ENCODE measurements around the gene SH2D4B. TPM values are rescaled to one million over a fixed set of nuclear protein-coding genes. Genes with fewer than 3 reads are reported as not detected.
A peak's percentile ranks its signal among the peaks of the same experiment; 100 is the strongest.

SH2D4B gene
- total RNA-seq = 0.43 TPM
- long read RNA-seq = 0 reads

DNA sequence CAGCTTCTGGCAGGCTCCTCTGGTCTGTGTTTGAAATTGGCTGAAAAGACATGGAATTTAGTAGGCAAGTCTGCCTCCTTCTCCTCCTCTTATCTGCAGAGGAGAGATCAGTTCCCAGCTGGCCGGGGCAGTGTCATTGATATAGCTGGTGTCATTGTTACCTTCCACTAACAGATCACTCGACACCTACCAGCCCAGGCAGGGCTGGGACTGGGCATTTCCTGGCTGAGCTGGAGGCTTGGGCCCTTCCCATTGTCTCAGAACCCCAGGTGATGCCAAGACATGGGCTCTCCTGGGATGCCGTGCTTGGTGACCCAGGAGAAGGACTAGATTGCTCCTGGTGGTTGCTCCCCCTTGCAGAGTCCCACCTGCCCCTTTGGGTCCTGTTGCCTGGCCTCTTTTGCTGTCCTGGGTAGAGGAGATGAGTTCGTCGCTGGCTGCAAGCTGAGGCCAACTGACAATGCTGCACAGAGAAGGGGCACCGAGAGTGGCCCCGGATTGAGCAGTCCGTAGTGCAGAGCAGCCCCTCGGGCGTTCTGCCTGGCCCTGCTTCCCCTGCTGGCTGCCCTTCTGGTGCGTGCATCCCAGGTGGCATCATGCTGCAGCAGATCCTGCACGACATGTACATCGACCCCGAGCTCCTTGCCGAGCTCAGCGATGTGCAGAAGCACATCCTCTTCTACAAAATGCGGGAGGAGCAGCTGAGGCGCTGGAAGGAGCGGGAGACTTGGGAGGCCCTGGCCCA lies at the start of gene SH2D4B:
SH2D4B (plus strand) TSS at position 167 of the 745 bp plus-strand sequence; CDS start at position 597, 430 bp downstream.
- H3K36me3 ChIP-seq = no peaks in the 10 kb centered on the region
- DNase-seq = no peak
- H3K27me3 ChIP-seq = no peaks in the 10 kb centered on the region
- TF ChIP-seq, protein P1, sequence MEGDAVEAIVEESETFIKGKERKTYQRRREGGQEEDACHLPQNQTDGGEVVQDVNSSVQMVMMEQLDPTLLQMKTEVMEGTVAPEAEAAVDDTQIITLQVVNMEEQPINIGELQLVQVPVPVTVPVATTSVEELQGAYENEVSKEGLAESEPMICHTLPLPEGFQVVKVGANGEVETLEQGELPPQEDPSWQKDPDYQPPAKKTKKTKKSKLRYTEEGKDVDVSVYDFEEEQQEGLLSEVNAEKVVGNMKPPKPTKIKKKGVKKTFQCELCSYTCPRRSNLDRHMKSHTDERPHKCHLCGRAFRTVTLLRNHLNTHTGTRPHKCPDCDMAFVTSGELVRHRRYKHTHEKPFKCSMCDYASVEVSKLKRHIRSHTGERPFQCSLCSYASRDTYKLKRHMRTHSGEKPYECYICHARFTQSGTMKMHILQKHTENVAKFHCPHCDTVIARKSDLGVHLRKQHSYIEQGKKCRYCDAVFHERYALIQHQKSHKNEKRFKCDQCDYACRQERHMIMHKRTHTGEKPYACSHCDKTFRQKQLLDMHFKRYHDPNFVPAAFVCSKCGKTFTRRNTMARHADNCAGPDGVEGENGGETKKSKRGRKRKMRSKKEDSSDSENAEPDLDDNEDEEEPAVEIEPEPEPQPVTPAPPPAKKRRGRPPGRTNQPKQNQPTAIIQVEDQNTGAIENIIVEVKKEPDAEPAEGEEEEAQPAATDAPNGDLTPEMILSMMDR (IDR thresholded peaks at IDR 0.05) = no peak
- no peak for ATAC-seq
- H3K27ac ChIP-seq = no peak within 1 kb of the TSS
- no peaks in the 10 kb centered on the region for H3K9me3 ChIP-seq
- intact Hi-C loops (cut with DNase I) = no loop called here
- no peak within 1 kb of the TSS for H3K4me3 ChIP-seq
- H3K4me1 ChIP-seq = peaks cover 11% of the 10 kb centered on the region

DNA sequence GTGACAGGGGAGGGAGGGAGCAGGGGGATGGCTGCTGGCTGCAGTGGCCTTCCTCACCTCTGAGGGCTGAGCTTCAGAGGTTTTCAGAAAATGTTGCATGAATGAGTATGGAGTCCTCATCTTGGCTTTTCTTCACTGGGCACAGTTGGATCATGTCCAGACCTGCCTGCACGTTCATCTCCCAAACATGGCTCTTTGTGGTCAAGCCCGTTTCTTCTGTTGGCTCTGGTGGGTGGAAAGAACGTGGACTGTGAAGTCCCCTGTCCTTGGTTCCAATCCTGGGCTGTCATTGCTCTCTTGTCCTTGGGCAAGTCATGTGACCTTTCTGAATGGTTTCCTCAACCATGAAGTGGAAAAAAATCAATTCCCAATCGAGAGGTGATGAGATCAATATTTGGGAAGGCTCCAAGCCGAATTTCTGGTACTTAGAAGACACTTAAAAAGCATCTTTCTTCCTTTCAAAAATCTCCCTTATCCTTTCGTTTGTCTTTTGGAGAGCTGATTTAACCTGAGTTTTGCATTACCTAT lies 49.1 kb upstream of the SH2D4B start:
- ATAC-seq = no peak
- Histone ChIP-seq H3K36me3 (peaks cover 21% of the 10 kb centered on the region), H3K27me3 (no peaks in the 10 kb centered on the region), H3K4me1 (peaks cover 91% of the 10 kb centered on the region), H3K4me3 (no peak overlapping the region), H3K9me3 (no peaks in the 10 kb centered on the region), H3K27ac (peak overlapping the region; percentile 43)
- intact Hi-C loops (cut with DNase I) = no loop called here
- TF ChIP-seq, protein P1 (IDR thresholded peaks at IDR 0.05) = no peak
- DNase-seq = peak; percentile 36

DNA sequence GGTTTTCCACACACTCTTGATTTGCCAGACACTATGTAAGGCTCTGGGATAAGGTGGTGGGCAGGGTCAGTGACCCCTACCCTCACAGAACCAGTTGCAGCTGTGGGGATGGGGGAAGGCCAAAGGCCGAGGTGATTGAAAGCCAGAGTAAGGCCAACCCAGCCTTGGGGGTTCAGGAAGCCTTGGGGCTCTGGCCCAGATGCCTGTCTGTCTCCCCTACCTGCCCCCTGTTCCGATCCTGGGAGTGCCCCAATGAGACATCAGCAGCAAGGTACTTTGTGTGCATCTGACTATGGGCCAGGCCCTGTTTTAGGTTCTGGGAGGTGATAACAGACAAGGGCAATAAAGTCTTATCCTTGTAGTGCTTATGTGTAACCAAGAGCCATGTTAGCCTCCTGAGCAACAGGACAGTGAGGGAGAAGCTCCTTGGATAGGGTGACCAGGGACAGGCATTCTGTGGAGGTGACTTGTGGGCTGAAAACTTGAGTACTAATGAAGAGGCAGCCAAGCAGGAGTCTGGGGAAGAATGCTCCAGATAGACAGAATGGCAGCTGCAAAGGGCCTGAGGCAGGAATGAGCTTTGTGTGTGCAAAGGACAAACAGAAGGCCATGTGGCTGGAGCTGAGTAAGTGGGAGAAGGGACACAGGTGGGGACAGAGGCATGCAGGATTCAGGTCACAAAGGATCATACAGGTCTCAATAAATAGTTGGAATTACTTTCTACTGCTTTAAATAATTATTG lies 48.2 kb upstream of the SH2D4B start:
- Histone ChIP-seq H3K27ac (no peak overlapping the region), H3K4me3 (no peak overlapping the region), H3K27me3 (no peaks in the 10 kb centered on the region), H3K9me3 (no peaks in the 10 kb centered on the region), H3K4me1 (peaks cover 91% of the 10 kb centered on the region), H3K36me3 (peaks cover 21% of the 10 kb centered on the region)
- intact Hi-C loops (cut with DNase I) = no loop called here
- DNase-seq (peak; percentile 30), ATAC-seq (no peak)
- TF ChIP-seq, protein P1 (IDR thresholded peaks at IDR 0.05) = no peak

DNA sequence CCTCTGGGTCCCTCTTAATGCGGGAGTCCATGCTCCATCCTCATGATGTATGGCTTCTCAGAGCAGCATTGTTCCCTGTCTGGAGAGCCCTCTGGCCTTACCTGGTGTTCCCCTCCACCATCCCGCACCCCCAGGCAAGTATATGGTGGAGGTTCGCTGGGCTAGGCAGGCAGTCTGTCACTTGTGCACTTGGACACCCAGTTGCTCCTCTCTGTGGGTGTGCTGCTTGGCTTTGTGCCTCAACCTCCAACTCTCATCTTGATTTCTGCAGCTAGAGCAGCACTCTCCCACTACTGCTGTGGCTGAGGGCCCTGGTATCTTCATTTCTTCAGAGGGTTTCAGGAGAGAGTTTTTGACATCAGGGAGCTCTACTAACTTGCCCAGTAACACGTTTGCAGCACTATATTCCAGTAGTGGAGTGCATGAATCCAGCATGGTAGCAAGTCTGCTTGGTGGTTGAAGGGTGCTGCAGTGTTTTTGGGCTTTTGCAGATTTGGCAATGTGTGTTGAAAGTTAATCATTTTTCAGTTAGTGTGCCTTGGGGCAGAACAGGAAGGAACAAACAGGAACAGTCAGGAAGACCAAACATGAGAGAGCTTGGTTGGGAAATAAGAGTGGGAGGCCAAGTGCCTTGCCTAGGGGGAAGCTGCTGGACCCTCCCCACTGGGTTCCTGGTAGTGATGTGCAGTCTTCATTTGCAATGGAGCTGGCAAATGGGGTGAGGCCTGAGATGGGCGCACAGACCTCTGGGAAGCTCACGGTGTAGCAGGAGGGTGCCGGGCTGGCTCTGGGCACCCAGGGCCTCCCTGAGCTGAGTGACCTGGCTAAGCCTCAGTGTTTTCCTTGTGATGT lies 46.2 kb upstream of the SH2D4B start:
- TF ChIP-seq, protein P1 (IDR thresholded peaks at IDR 0.05) = no peak
- Histone ChIP-seq H3K9me3 (no peaks in the 10 kb centered on the region), H3K36me3 (peaks cover 21% of the 10 kb centered on the region), H3K4me3 (no peak overlapping the region), H3K4me1 (peaks cover 90% of the 10 kb centered on the region), H3K27ac (peak overlapping the region; percentile 68), H3K27me3 (no peaks in the 10 kb centered on the region)
- intact Hi-C loops (cut with DNase I) = no loop called here
- ATAC-seq = peak; percentile 82
- peak; percentile 85 for DNase-seq

DNA sequence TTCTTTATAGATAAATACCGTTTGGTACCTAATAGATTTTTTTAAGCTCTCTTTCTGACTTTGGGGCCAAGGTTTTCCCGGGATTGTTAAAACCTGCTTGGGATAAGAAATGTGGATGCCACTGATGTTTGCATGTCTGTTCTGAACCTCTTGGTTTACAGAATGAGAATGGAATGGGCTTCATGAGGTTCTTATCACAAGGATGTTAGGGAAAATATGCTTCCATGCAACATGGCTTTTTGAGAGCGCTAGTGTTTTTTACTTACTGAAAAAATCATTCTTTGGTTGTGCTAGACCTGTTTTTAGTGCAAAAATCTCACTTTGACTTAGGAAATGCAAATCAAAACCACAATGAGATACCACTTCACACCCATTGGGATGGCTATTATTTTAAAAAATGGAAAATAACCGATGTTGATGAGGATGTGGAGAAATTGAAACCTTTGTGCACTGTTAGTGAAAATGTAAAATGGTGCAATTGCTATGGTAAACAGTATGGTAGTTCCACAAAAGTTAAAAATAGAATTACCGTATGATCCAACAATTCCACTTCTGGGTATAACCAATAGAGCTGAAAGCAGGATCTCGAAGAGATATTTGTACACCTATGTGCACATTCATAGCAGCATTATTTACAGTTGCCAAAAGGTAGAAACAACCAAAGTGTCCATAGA lies 44.7 kb upstream of the SH2D4B start:
- intact Hi-C loops (cut with DNase I) = no loop called here
- TF ChIP-seq, protein P1 (IDR thresholded peaks at IDR 0.05) = no peak
- H3K27ac ChIP-seq = peak overlapping the region; percentile 49

More for the DNA sequence above, 44.7 kb upstream of the SH2D4B start:
- DNase-seq (no peak), ATAC-seq (no peak)
- Histone ChIP-seq H3K4me3 (no peak overlapping the region), H3K27me3 (no peaks in the 10 kb centered on the region), H3K4me1 (peaks cover 88% of the 10 kb centered on the region), H3K9me3 (no peaks in the 10 kb centered on the region), H3K36me3 (peaks cover 21% of the 10 kb centered on the region)

All from upper lobe of right lung (tissue), 1 donor.